Skeletal muscle satellite cell (primary cell): Measurements from ENCODE around the gene CAPN5.
"Not testable (repeated sequence)": the region's sequence is repeated elsewhere in the genome, so short reads cannot be mapped to it uniquely, and the experiment has no call there.

Experiments
- H3K27me3 ChIP-seq: 2 replicates; pipeline ENCODE4 v1.7.0; 2013; ENCODE audit warnings: low read length; ENCODE audit not compliant: control insufficient read depth, insufficient read depth
- H3K36me3 ChIP-seq: 2 replicates; pipeline ENCODE4 v1.7.0; 2013; ENCODE audit warnings: mild to moderate bottlenecking, control low read depth, low read length; ENCODE audit not compliant: insufficient read depth
- H3K4me1 ChIP-seq: 2 replicates; pipeline ENCODE4 v1.7.0; 2013; ENCODE audit warnings: low read length; ENCODE audit not compliant: control insufficient read depth, insufficient read depth
- H3K4me2 ChIP-seq: 2 replicates; pipeline ENCODE4 v1.7.0; 2013; ENCODE audit warnings: mild to moderate bottlenecking, low read length
- H3K4me3 ChIP-seq: 2 replicates; pipeline ENCODE4 v1.7.0; 2013; ENCODE audit warnings: low read length
- H3K9ac ChIP-seq: 2 replicates; pipeline ENCODE4 v1.7.0; 2013; ENCODE audit warnings: mild to moderate bottlenecking, low read depth, low read length, moderate library complexity
- H3K9me3 ChIP-seq: replicated peaks from 2 replicates; pipeline ENCODE4 v1.7.0; 2013; ENCODE audit warnings: mild to moderate bottlenecking, control low read depth, low read length

CAPN5 gene

DNA sequence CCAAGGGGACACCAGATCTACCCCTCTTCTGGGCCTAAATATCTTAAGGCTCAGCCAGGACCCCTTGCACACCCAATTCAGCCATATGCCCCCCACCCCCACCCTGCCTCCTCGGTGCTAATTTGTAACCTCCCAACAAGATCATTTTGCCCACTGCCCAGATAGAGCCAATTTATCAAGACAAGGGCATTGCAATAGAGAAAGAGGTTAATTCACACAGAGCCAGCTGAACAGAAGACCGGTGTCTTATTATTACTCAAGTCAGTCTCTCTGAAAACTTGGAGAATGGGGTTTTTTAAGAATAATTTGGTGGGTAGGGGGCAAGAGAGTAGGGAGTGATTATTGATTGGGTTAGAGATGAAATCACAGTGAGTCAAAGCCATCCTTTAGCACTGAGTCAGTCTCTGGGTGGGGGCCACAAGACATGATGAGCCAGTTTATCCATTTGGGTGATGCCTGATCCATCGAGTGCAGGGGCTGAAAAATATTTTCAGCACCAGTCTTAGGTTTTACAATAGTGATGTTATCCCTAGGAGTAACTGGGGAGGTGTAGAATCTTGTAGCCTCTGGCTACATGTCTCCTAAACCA, 9.9 kb upstream of the CAPN5 start:
- no peaks in the 10 kb centered on the region for H3K36me3 ChIP-seq
- no peaks in the 10 kb centered on the region for H3K4me1 ChIP-seq
- no peak overlapping the region for H3K4me3 ChIP-seq
- peaks cover 11% of the 10 kb centered on the region for H3K9me3 ChIP-seq
- peaks cover 23% of the 10 kb centered on the region for H3K27me3 ChIP-seq
- no peak overlapping the region for H3K9ac ChIP-seq
- H3K4me2 ChIP-seq = no peak overlapping the region

GRCh38 chr11:77057938-77058474, 8.8 kb upstream of the CAPN5 start:
- Histone ChIP-seq H3K36me3 (no peaks in the 10 kb centered on the region), H3K27me3 (peaks cover 17% of the 10 kb centered on the region), H3K4me2 (no peak overlapping the region), H3K9me3 (peaks cover 11% of the 10 kb centered on the region), H3K4me3 (no peak overlapping the region), H3K4me1 (no peaks in the 10 kb centered on the region), H3K9ac (no peak overlapping the region)

GRCh38 chr11:77058900-77059299, 7.9 kb upstream of the CAPN5 start:
- no peak overlapping the region for H3K4me3 ChIP-seq
- H3K4me1 ChIP-seq = no peaks in the 10 kb centered on the region
- peaks cover 14% of the 10 kb centered on the region for H3K27me3 ChIP-seq
- no peaks in the 10 kb centered on the region for H3K36me3 ChIP-seq
- H3K9ac ChIP-seq = no peak overlapping the region
- H3K4me2 ChIP-seq = no peak overlapping the region
- H3K9me3 ChIP-seq = peaks cover 11% of the 10 kb centered on the region

DNA sequence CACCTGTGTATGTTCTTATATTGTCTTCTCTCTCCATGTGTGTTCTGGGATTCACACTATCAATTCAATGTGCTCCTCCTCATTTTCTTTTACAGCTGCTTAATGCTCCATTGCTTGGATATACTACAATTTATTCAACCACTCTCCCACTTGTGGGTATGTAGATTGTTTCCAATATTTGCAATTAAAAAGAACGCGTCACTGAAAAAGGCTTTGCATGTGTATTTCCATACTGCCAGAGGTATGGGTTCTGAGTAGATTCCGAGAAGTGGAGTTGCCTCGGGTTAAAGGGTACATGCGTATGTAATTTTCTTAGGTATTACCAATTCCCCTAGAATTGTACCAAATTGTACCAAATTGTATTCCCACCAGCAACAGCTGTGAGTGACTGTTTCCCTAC, 7.0 kb upstream of the CAPN5 start:
- Histone ChIP-seq H3K4me2 (no peak overlapping the region), H3K9ac (no peak overlapping the region), H3K4me3 (no peak overlapping the region), H3K36me3 (no peaks in the 10 kb centered on the region), H3K9me3 (peaks cover 11% of the 10 kb centered on the region), H3K4me1 (no peaks in the 10 kb centered on the region), H3K27me3 (peaks cover 14% of the 10 kb centered on the region)

- H3K9me3 ChIP-seq = peaks cover 11% of the 10 kb centered on the region
- no peak overlapping the region for H3K4me2 ChIP-seq
- H3K36me3 ChIP-seq = no peaks in the 10 kb centered on the region
- H3K27me3 ChIP-seq = peaks cover 14% of the 10 kb centered on the region
- no peaks in the 10 kb centered on the region for H3K4me1 ChIP-seq
- H3K9ac ChIP-seq = no peak overlapping the region
- no peak overlapping the region for H3K4me3 ChIP-seq
Observed at GRCh38 chr11:77060234-77060633, 6.5 kb upstream of the CAPN5 start.

DNA sequence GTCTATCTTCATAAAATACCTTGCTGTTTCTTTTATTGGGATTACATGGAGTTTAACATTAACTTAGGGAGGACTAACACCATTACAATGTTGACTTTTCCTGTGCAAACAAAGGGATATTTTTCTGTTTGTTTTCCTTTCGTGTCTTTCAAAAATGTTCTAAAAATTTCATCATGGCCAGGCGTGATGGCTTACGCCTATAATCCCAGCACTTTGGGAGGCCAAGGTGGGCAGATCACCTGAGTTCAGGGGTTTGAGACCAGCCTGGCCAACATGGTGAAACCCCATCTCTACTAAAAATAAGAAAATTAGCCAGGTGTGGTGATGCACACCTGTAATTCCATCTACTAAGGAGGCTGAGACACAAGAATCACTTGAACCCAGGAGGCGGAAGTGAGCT, 5.5 kb upstream of the CAPN5 start:
- not testable (repeated sequence) for H3K9me3 ChIP-seq

GRCh38 chr11:77062924-77063323, 3.8 kb upstream of the CAPN5 start:
- Histone ChIP-seq H3K9ac (no peak overlapping the region), H3K36me3 (no peaks in the 10 kb centered on the region), H3K27me3 (peaks cover 14% of the 10 kb centered on the region), H3K4me2 (no peak overlapping the region), H3K4me3 (no peak overlapping the region), H3K9me3 (no peaks in the 10 kb centered on the region), H3K4me1 (peaks cover 16% of the 10 kb centered on the region)

More for the DNA sequence above, 5.5 kb upstream of the CAPN5 start:
- H3K9ac ChIP-seq, H3K4me2 ChIP-seq, H3K36me3 ChIP-seq, H3K4me1 ChIP-seq, H3K4me3 ChIP-seq: not testable (repeated sequence)
- H3K27me3 ChIP-seq = peaks cover 14% of the 10 kb centered on the region

GRCh38 chr11:77063407-77063806, 3.4 kb upstream of the CAPN5 start:
- Histone ChIP-seq H3K9me3 (no peaks in the 10 kb centered on the region), H3K4me2 (no peak overlapping the region), H3K4me1 (peaks cover 20% of the 10 kb centered on the region), H3K4me3 (no peak overlapping the region), H3K9ac (no peak overlapping the region), H3K36me3 (no peaks in the 10 kb centered on the region), H3K27me3 (peaks cover 14% of the 10 kb centered on the region)

DNA sequence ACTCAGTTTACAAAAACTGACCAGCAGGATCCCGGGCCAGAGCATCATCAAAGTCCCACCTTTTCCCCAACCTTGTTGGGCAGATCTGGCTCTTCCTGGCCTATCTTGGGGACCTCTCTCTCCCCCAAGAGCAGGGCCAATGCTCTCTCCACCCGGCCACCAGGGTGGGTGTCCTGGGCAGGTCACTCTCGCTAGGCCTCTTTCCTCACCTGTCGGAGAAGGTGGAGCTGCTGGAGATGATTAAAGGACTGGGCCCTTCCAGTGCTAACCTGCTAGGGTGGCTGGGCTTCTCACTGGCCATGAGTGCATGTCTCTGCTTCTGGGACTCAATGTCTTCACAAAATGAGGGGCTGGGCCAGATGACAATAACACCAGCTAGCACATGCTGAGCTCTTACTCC, 2.9 kb upstream of the CAPN5 start:
- no peak overlapping the region for H3K4me3 ChIP-seq
- peaks cover 14% of the 10 kb centered on the region for H3K27me3 ChIP-seq
- H3K4me2 ChIP-seq = no peak overlapping the region
- H3K36me3 ChIP-seq = no peaks in the 10 kb centered on the region
- H3K4me1 ChIP-seq = peaks cover 24% of the 10 kb centered on the region
- H3K9ac ChIP-seq = no peak overlapping the region
- H3K9me3 ChIP-seq = no peaks in the 10 kb centered on the region

DNA sequence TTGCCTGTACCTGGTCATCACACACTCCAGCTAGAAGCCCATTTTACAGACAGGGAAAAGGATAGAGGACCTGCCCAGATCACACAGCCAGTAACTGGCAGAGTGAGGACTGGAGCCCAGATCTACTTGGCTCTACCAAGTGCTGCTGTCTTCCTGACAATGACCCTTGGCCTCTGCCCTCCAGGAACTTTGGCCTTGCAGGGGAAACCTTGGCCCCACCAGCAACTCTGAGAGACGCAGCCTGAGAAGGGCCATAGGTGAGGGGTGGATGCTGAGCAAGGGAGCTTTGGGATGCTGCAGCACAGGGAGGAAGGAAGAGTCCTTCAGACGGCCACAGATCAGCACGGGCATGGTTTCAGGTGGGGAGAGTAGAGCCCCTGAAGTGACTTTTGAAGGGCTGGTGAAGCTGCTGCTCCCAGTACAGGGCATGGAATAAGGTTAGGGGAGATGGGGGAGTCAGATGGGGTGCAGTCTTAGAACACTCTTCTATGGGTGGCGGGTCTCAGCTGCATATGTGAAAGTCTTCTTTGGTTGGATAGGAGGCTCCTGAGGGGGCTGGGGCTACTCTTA, 2.0 kb upstream of the CAPN5 start:
- no peak overlapping the region for H3K9ac ChIP-seq
- no peak overlapping the region for H3K4me3 ChIP-seq
- no peak overlapping the region for H3K4me2 ChIP-seq
- no peaks in the 10 kb centered on the region for H3K36me3 ChIP-seq
- peaks cover 11% of the 10 kb centered on the region for H3K27me3 ChIP-seq
- no peaks in the 10 kb centered on the region for H3K9me3 ChIP-seq
- peaks cover 33% of the 10 kb centered on the region for H3K4me1 ChIP-seq

GRCh38 chr11:77065878-77066228, 918 bp upstream of the CAPN5 start:
- H3K4me1 ChIP-seq = peaks cover 42% of the 10 kb centered on the region
- no peaks in the 10 kb centered on the region for H3K36me3 ChIP-seq
- no peaks in the 10 kb centered on the region for H3K27me3 ChIP-seq
- peak overlapping the region; percentile 95 for H3K4me2 ChIP-seq
- no peaks in the 10 kb centered on the region for H3K9me3 ChIP-seq
- H3K4me3 ChIP-seq = peak overlapping the region; percentile 76
- peak overlapping the region; percentile 90 for H3K9ac ChIP-seq

DNA sequence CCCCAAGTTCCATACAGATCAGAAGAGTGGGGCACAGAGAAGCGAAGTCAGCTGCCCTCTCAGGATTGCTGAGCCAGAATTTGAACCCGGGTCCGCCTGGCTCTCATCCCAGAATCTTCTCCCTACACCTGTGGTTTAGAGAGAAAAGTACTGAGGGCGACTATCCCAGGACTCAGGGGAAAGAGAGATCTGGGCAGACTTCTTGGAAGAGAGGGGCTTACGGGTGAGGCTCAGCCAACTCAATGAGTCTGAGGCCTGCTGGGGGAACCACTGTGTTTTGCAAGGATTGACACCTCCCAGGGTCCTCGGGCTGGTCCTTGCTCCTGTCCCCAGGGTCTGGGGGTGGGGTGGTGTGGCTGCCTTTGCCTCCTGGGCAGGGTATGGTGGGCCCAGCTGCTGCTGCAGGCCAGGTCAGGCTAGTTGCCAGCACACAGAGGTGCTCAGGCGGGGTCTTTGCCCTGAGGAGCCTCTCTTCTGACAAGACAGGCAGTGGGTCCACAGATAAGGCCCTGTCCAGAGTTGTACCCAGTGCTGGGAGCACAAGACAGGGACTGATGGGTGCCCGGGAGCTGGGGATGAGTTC, 1.2 kb downstream of the CAPN5 start:
- H3K36me3 ChIP-seq = no peaks in the 10 kb centered on the region
- peak overlapping the region; percentile 90 for H3K9ac ChIP-seq
- H3K4me1 ChIP-seq = peaks cover 62% of the 10 kb centered on the region
- peak overlapping the region; percentile 90 for H3K4me2 ChIP-seq
- no peaks in the 10 kb centered on the region for H3K9me3 ChIP-seq
- peak overlapping the region; percentile 76 for H3K4me3 ChIP-seq
- H3K27me3 ChIP-seq = no peaks in the 10 kb centered on the region
